GM12864 (cell line): ENCODE results near the gene PARP1.

Source experiments
- DNase-seq: peaks from one replicate; pipeline ENCODE4 v3.0.0-alpha.2; 2011; ENCODE audit warnings: low read depth
- H3K4me3 ChIP-seq: 2 replicates; pipeline ENCODE4 v1.5.1; 2011; ENCODE audit warnings: mild to moderate bottlenecking, low read depth, low read length, control low read depth
- TF ChIP-seq, protein P1 (sequence below): IDR thresholded peaks from 2 replicates; pipeline ENCODE4 v1.5.1; 2011; ENCODE audit warnings: low read depth, mild to moderate bottlenecking, moderate library complexity, low read length, control low read depth, inconsistent platforms; ENCODE audit errors: missing control alignments

The PARP1 gene

DNA sequence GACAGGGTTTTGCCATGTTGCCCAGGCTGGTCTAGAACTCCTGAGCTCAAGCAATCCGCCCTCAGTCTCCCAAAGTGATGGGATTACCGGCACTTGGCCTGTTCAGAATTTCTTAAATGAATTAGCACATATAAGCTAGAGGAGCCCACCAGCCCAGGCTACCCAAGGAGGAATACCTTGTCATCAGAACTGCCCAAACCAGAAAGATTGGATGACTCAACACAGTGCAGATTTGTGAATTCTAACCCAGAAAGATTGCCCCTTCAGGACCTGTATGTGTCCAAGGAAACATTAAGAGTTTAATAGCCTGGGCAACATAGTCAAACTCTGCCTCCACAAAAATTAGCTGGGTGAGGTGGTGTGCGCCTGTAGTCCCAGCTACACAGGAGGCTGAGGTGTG lies 84.9 kb downstream of the PARP1 start:
- TF ChIP-seq, protein P1, sequence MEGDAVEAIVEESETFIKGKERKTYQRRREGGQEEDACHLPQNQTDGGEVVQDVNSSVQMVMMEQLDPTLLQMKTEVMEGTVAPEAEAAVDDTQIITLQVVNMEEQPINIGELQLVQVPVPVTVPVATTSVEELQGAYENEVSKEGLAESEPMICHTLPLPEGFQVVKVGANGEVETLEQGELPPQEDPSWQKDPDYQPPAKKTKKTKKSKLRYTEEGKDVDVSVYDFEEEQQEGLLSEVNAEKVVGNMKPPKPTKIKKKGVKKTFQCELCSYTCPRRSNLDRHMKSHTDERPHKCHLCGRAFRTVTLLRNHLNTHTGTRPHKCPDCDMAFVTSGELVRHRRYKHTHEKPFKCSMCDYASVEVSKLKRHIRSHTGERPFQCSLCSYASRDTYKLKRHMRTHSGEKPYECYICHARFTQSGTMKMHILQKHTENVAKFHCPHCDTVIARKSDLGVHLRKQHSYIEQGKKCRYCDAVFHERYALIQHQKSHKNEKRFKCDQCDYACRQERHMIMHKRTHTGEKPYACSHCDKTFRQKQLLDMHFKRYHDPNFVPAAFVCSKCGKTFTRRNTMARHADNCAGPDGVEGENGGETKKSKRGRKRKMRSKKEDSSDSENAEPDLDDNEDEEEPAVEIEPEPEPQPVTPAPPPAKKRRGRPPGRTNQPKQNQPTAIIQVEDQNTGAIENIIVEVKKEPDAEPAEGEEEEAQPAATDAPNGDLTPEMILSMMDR: no peak
- H3K4me3 ChIP-seq: no peak overlapping the region
- no peak for DNase-seq

DNA sequence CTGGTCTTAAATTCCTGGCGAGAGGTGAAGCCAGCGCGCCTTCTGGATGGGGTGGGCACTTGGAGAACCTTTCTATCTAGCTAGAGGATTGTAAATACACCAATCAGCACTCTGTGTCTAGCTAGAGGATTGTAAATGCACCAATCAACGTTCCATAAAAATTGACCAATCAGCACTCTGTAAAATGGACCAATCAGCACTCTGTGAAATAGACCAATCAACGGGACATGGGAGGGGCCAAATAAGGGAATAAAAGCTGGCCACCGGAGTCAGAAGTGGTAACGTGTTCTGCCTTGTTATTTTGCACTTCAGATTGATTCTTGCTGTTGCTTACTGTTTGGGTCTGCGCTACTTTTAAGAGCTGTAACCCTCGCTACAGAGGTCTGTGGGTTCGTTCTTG lies 87.0 kb downstream of the PARP1 start:
- no peak overlapping the region for H3K4me3 ChIP-seq
- DNase-seq: no peak
- TF ChIP-seq, protein P1: no peak

DNA sequence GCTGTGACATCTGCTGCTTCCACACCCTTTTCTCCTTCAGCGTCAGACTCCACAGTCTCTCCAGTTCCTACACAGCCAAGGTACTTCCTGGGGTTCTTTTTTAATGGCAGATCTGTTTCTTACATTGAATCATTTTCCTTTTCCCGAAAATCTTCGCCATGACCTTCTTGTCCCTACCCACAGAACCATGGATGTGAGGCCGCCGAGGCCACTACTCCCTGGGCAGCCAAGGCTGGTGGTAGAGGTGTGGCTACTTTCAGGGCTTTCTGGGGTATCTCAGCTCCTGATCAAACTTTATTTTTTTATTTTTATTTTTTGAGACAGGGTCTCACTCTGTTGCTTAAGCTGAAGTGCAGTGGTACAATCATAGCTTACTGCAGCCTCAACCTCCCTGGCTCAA lies 89.4 kb downstream of the PARP1 start:
- TF ChIP-seq, protein P1: no peak
- H3K4me3 ChIP-seq: no peak overlapping the region
- DNase-seq: no peak

DNA sequence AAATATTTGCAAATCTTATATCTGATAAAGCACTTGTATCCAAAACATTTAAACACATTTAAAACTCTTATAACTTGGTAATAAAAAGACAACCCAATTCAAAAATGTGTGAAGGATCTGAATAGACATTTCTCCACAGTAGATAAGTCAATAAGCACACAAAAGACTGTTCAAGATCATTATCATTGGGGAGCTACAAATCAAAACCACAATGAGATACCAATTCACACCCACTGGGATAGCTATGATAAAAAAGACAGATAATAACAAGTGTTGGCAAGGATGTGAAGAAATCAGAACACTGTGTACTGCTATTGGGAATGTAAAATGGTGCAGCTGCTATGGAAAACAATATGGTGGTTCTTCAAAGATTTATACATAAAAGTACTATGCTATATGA lies 93.8 kb downstream of the PARP1 start:
- TF ChIP-seq, protein P1: no peak
- DNase-seq: no peak
- H3K4me3 ChIP-seq: no peak overlapping the region

DNA sequence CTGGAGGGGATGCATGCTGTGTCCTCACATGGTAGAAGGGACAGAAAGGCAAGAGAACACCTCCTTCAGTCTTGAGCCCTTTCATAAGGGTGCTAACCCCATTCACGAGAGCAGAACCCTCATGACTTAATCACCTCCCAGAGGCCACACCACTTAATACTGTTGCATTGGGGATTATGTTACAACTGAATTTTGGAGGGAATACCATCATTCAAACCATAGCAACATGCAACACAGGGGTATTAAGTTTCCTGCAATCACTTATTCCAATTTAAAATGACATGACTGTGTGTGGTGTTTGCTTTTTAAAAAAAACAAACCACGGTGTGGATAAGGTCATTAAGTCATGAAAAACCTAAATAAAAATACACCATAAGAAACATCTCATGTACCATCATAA lies 95.8 kb downstream of the PARP1 start:
- DNase-seq: no peak
- TF ChIP-seq, protein P1: no peak
- no peak overlapping the region for H3K4me3 ChIP-seq

DNA sequence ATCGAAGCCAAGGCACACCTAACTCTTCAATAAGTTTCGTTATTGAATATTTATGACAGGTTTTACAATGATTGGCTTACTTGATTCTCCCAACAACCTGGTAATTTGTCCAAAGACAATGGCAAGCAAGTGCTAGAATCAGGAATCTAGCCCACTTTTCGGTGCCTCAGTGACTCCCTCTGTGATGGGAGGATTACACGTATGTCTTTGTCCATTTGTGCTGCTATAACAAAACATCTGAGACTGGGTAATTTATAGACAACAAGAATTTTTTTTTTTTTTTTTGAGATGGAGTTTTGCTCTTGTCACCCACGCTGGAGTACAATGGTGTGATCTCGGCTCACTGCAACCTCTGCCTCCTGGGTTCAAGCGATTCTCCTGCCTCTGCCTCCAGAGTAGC lies 96.5 kb downstream of the PARP1 start:
- TF ChIP-seq, protein P1: no peak
- no peak overlapping the region for H3K4me3 ChIP-seq
- no peak for DNase-seq
